ENCODE results near the gene MVB12B. TPM values are rescaled to one million over a fixed set of nuclear protein-coding genes. Genes with fewer than 3 reads are reported as not detected.

MVB12B gene
- total RNA-seq, 1 experiment from 2014 or later, result 10.9 TPM

- no TSS peak for BruUV-seq (replicated peaks)
- no peak overlapping the region for H3K27ac ChIP-seq (ENCODE audit: low read depth, low read length)
- no peak for DNase-seq (ENCODE audit: low read depth, low spot score)
- no peaks in the 10 kb centered on the region for H3K9me3 ChIP-seq (ENCODE audit: control insufficient read depth in 1 of 2, insufficient read depth in 1 of 2, low read depth in 1 of 2, low read length in 2 of 2)
- CTCF ChIA-PET, result no interaction called here
- no peak for TF ChIP-seq CEBPB (IDR thresholded peaks at IDR 0.05; ENCODE audit: low read depth)
- TF ChIP-seq EZH2phosphoT487 (IDR thresholded peaks at IDR 0.05; ENCODE audit: borderline replicate concordance), result no peak
- no peak for TF ChIP-seq EZH2 (IDR thresholded peaks at IDR 0.05)
- TF ChIP-seq, protein P1, sequence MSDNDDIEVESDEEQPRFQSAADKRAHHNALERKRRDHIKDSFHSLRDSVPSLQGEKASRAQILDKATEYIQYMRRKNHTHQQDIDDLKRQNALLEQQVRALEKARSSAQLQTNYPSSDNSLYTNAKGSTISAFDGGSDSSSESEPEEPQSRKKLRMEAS (IDR thresholded peaks at IDR 0.05), result no peak
- TF ChIP-seq SP1 (IDR thresholded peaks at IDR 0.05; ENCODE audit: low read depth), result no peak
- TF ChIP-seq, protein P2, sequence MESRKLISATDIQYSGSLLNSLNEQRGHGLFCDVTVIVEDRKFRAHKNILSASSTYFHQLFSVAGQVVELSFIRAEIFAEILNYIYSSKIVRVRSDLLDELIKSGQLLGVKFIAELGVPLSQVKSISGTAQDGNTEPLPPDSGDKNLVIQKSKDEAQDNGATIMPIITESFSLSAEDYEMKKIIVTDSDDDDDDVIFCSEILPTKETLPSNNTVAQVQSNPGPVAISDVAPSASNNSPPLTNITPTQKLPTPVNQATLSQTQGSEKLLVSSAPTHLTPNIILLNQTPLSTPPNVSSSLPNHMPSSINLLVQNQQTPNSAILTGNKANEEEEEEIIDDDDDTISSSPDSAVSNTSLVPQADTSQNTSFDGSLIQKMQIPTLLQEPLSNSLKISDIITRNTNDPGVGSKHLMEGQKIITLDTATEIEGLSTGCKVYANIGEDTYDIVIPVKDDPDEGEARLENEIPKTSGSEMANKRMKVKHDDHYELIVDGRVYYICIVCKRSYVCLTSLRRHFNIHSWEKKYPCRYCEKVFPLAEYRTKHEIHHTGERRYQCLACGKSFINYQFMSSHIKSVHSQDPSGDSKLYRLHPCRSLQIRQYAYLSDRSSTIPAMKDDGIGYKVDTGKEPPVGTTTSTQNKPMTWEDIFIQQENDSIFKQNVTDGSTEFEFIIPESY (IDR thresholded peaks at IDR 0.05; ENCODE audit: extremely low read depth, insufficient replicate concordance, low read length), result no peak
- no peak for TF ChIP-seq SIN3A (IDR thresholded peaks at IDR 0.05; ENCODE audit: low read depth)
- no peak for TF ChIP-seq JUND (IDR thresholded peaks at IDR 0.05)
- no peak for TF ChIP-seq FOSL1 (IDR thresholded peaks at IDR 0.05; ENCODE audit: low read depth)
- TF ChIP-seq SRF (IDR thresholded peaks at IDR 0.05; ENCODE audit: low read depth), result no peak
- TF ChIP-seq POLR2AphosphoS5 (IDR thresholded peaks at IDR 0.05; ENCODE audit: low read depth, low read length), result no peak
- TF ChIP-seq RAD21 (IDR thresholded peaks at IDR 0.05; ENCODE audit: low read depth), result no peak
- no peak for TF ChIP-seq REST (IDR thresholded peaks at IDR 0.05; ENCODE audit: low read depth)
- no peak for TF ChIP-seq EGR1 (IDR thresholded peaks at IDR 0.05; ENCODE audit: low read depth)
- TF ChIP-seq YY1 (IDR thresholded peaks at IDR 0.05; ENCODE audit: extremely low read depth, insufficient replicate concordance, low read depth, low read length), result no peak
- TF ChIP-seq, protein P3, sequence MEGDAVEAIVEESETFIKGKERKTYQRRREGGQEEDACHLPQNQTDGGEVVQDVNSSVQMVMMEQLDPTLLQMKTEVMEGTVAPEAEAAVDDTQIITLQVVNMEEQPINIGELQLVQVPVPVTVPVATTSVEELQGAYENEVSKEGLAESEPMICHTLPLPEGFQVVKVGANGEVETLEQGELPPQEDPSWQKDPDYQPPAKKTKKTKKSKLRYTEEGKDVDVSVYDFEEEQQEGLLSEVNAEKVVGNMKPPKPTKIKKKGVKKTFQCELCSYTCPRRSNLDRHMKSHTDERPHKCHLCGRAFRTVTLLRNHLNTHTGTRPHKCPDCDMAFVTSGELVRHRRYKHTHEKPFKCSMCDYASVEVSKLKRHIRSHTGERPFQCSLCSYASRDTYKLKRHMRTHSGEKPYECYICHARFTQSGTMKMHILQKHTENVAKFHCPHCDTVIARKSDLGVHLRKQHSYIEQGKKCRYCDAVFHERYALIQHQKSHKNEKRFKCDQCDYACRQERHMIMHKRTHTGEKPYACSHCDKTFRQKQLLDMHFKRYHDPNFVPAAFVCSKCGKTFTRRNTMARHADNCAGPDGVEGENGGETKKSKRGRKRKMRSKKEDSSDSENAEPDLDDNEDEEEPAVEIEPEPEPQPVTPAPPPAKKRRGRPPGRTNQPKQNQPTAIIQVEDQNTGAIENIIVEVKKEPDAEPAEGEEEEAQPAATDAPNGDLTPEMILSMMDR (IDR thresholded peaks at IDR 0.05 in 2 of 3, conservative IDR thresholded peaks at IDR 0.05 in 1 of 3; ENCODE audit: borderline replicate concordance in 1 of 3, insufficient read depth in 1 of 3, low read depth in 2 of 3, low read length in 2 of 3), result no peak
- TF ChIP-seq ZFX (IDR thresholded peaks at IDR 0.05), result no peak
- TF ChIP-seq, protein P4, sequence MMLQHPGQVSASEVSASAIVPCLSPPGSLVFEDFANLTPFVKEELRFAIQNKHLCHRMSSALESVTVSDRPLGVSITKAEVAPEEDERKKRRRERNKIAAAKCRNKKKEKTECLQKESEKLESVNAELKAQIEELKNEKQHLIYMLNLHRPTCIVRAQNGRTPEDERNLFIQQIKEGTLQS (IDR thresholded peaks at IDR 0.05), result no peak
- TF ChIP-seq TCF7L2 (IDR thresholded peaks at IDR 0.05; ENCODE audit: borderline replicate concordance, extremely low read depth, insufficient read depth, insufficient read length), result no peak
- TF ChIP-seq POLR2A (IDR thresholded peaks at IDR 0.05; ENCODE audit: borderline replicate concordance, extremely low read depth, insufficient read depth, insufficient read length), result no peak
- POLR2A ChIA-PET, result no interaction called here
- intact Hi-C loops (cut with micrococcal nuclease), result loop anchor here (10.0 kb wide), 1 partner anchor 349 kb away; no protein-coding TSS in a partner anchor
- no peak for ATAC-seq
- no peak overlapping the region for H3K9ac ChIP-seq (ENCODE audit: low read length)
- no peaks in the 10 kb centered on the region for H3K36me3 ChIP-seq (ENCODE audit: control insufficient read depth in 1 of 2, insufficient read depth in 2 of 2, low read length in 2 of 2)
- no peaks in the 10 kb centered on the region for H3K9me2 ChIP-seq (ENCODE audit: insufficient read depth)
- no peaks in the 10 kb centered on the region for H3K27me3 ChIP-seq (ENCODE audit: insufficient read depth, low read length)
- no peak overlapping the region for H3K4me2 ChIP-seq (ENCODE audit: low read length)
- H3K79me2 ChIP-seq (ENCODE audit: insufficient read depth, low read length), result no peaks in the 10 kb centered on the region
- H4K20me1 ChIP-seq (ENCODE audit: insufficient read depth), result no peaks in the 10 kb centered on the region
- peaks cover 0 to under 1% of the 10 kb centered on the region in 2 experiments; a peak in 1 of 4 replicates for H3K4me1 ChIP-seq (ENCODE audit: control insufficient read depth in 1 of 2, insufficient read depth in 2 of 2, low read length in 2 of 2)
- RAD21 ChIA-PET (ENCODE audit: low non-redundant PET in 1 of 2, low total read pairs in 2 of 2, uncharacterized antibody in 2 of 2, unreplicated experiment in 2 of 2), result no interaction called here
- no peak overlapping the region for H3K4me3 ChIP-seq (replicated peaks in 1 of 2; ENCODE audit: low read depth in 1 of 2, low read length in 2 of 2)
- H2AFZ ChIP-seq (ENCODE audit: low read depth, low read length, poor library complexity, severe bottlenecking), result no peak overlapping the region
Measured at GRCh38 chr9:126494264-126494663, 167.6 kb downstream of the MVB12B start.

All from HCT116 (cell line).